Nephron progenitor cell (in vitro differentiated cells): Measurements from ENCODE around the gene CDH4.

Experiments used
- DNase-seq: peaks from one replicate; pipeline ENCODE4 v3.0.0; 2021
- H3K27ac Mint-ChIP-seq: 2 replicates; pipeline ENCODE4 v1.8.0; 2021; ENCODE audit warnings: mild to moderate bottlenecking, moderate library complexity, mixed read lengths
- H3K27me3 Mint-ChIP-seq: 2 replicates; pipeline ENCODE4 v1.8.0; 2021; ENCODE audit warnings: mild to moderate bottlenecking, low read depth, mixed read lengths; ENCODE audit not compliant: poor library complexity
- H3K36me3 Mint-ChIP-seq: 2 replicates; pipeline ENCODE4 v1.8.0; 2021; ENCODE audit warnings: low read depth, mixed read lengths
- H3K4me1 Mint-ChIP-seq: 2 replicates; pipeline ENCODE4 v1.8.0; 2021; ENCODE audit warnings: mixed read lengths
- H3K4me3 Mint-ChIP-seq: 2 replicates; pipeline ENCODE4 v1.8.0; 2021; ENCODE audit warnings: mild to moderate bottlenecking, moderate library complexity, mixed read lengths
- H3K9me3 Mint-ChIP-seq: 2 replicates; pipeline ENCODE4 v1.8.0; 2021; ENCODE audit warnings: mild to moderate bottlenecking, moderate library complexity, mixed read lengths
- TF ChIP-seq, protein P1 (sequence below): fragments of 200-600 bp; sonication (generic); IDR thresholded peaks from 2 replicates; pipeline ENCODE4 v1.5.0; 2021; ENCODE audit warnings: antibody characterized with exemption

The CDH4 gene

GRCh38 chr20:61391812-61392520 lies 139.9 kb downstream of the CDH4 start:
- Mint-ChIP-seq H3K4me3 (no peak overlapping the region), H3K4me1 (peaks cover 31% of the 10 kb centered on the region), H3K36me3 (peaks cover 5% of the 10 kb centered on the region), H3K9me3 (peaks cover 9% of the 10 kb centered on the region), H3K27me3 (peaks cover 8% of the 10 kb centered on the region), H3K27ac (no peak overlapping the region)
- DNase-seq: no peak
- TF ChIP-seq, protein P1, sequence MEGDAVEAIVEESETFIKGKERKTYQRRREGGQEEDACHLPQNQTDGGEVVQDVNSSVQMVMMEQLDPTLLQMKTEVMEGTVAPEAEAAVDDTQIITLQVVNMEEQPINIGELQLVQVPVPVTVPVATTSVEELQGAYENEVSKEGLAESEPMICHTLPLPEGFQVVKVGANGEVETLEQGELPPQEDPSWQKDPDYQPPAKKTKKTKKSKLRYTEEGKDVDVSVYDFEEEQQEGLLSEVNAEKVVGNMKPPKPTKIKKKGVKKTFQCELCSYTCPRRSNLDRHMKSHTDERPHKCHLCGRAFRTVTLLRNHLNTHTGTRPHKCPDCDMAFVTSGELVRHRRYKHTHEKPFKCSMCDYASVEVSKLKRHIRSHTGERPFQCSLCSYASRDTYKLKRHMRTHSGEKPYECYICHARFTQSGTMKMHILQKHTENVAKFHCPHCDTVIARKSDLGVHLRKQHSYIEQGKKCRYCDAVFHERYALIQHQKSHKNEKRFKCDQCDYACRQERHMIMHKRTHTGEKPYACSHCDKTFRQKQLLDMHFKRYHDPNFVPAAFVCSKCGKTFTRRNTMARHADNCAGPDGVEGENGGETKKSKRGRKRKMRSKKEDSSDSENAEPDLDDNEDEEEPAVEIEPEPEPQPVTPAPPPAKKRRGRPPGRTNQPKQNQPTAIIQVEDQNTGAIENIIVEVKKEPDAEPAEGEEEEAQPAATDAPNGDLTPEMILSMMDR: no peak

GRCh38 chr20:61394088-61394799 lies 142.2 kb downstream of the CDH4 start:
- Mint-ChIP-seq H3K4me1 (peaks cover 21% of the 10 kb centered on the region), H3K9me3 (peaks cover 8% of the 10 kb centered on the region), H3K36me3 (peaks cover 5% of the 10 kb centered on the region), H3K4me3 (no peak overlapping the region), H3K27ac (no peak overlapping the region), H3K27me3 (peaks cover 7% of the 10 kb centered on the region)
- TF ChIP-seq, protein P1: no peak
- no peak for DNase-seq

- DNase-seq: no peak
- Mint-ChIP-seq H3K36me3 (no peaks in the 10 kb centered on the region), H3K4me1 (peaks cover 16% of the 10 kb centered on the region), H3K9me3 (no peaks in the 10 kb centered on the region), H3K27ac (no peak overlapping the region), H3K4me3 (no peak overlapping the region), H3K27me3 (peaks cover 3% of the 10 kb centered on the region)
- TF ChIP-seq, protein P1: no peak
These were observed 144.3 kb downstream of the CDH4 start for GRCh38 chr20:61396262-61396848.

DNA sequence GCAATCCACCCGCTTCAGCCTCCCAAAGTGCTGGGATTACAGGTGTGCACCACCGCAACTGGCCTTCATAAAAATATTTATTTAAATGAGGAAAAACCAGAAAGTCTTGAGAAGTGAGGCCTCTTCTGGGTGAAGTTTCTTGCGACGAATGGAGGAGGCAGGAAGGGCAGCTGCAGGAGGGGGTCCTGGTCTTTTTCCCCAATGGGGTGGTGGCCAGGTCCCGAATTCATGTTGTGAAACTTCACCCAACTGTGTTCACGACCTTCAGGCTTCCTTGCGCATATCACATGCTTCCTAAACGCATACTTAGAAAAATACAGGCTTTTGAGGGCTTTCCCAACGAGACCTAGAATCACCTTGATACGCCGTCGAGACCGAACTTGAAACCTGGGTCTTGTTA lies 145.1 kb downstream of the CDH4 start:
- Mint-ChIP-seq H3K36me3 (no peaks in the 10 kb centered on the region), H3K4me3 (no peak overlapping the region), H3K9me3 (no peaks in the 10 kb centered on the region), H3K27ac (no peak overlapping the region), H3K27me3 (peaks cover 3% of the 10 kb centered on the region), H3K4me1 (peaks cover 8% of the 10 kb centered on the region)
- DNase-seq: no peak
- TF ChIP-seq, protein P1: no peak

DNA sequence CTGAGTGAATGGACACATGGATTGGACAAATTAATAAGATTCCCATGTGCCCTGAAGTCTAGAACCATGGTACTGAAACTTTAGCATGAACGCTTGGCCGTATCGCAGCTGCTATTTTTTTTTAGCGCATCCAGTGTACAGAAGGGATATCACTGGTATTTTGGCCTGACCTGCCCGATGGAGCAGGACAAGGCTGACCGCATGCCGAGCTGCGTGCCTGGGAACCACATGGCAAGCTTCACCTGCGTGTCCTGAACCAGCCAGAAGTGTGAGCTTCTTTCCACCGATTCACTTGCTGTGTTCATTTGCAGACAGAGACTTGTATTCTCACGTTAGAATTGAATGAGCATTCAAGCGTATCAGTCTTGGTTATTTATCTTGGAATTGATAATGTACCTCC lies 145.7 kb downstream of the CDH4 start:
- TF ChIP-seq, protein P1: no peak
- no peak overlapping the region for H3K27ac Mint-ChIP-seq

More for the DNA sequence above, 145.7 kb downstream of the CDH4 start:
- no peak overlapping the region for H3K4me3 Mint-ChIP-seq
- H3K9me3 Mint-ChIP-seq: no peaks in the 10 kb centered on the region
- no peaks in the 10 kb centered on the region for H3K36me3 Mint-ChIP-seq
- H3K27me3 Mint-ChIP-seq: peaks cover 1% of the 10 kb centered on the region
- no peak for DNase-seq
- H3K4me1 Mint-ChIP-seq: peaks cover 4% of the 10 kb centered on the region
